T47D (cell line): Measurements from ENCODE around the gene PIP4K2A.

Experiments used
- DNase-seq, 2 experiments: peaks; one replicate each; pipeline versions ENCODE4 v3.0.0 to v3.0.0-alpha.2; 2011 to 2012; ENCODE audit warnings: low read depth in 1 of 2, low spot score in 1 of 2
- JUND ChIP-seq: IDR thresholded peaks from 2 replicates; pipeline ENCODE4 v1.6.1; 2012; ENCODE audit warnings: low read depth
- in situ Hi-C: cut with HindIII; loops from 2 replicates; pipeline ENCODE4 v1.10.0; 2016; ENCODE audit warnings: low sequenced_read_pairs, low pct_unique_long_range_greater_than_20kb

PIP4K2A gene

GRCh38 chr10:22681783-22682183, 32.6 kb downstream of the PIP4K2A start:
- TF ChIP-seq JUND, result no peak
- in situ Hi-C loops, result no loop called here
- DNase-seq, result peak in 1 of 2 experiments; percentile 34

- DNase-seq, result no peak
- TF ChIP-seq JUND, result no peak
- in situ Hi-C loops, result no loop called here
Measured at GRCh38 chr10:22681301-22681700, 33.1 kb downstream of the PIP4K2A start.

GRCh38 chr10:22679608-22680007, 34.8 kb downstream of the PIP4K2A start:
- in situ Hi-C loops, result no loop called here
- DNase-seq, result no peak
- no peak for TF ChIP-seq JUND

- no peak for TF ChIP-seq JUND
- no peak for DNase-seq
- in situ Hi-C loops, result no loop called here
Measured at GRCh38 chr10:22677333-22677732, 37.0 kb downstream of the PIP4K2A start.

GRCh38 chr10:22676435-22676834, 37.9 kb downstream of the PIP4K2A start:
- in situ Hi-C loops, result no loop called here
- TF ChIP-seq JUND, result no peak
- no peak for DNase-seq

GRCh38 chr10:22674573-22674930, 39.8 kb downstream of the PIP4K2A start:
- DNase-seq, result no peak
- in situ Hi-C loops, result no loop called here
- TF ChIP-seq JUND, result no peak

GRCh38 chr10:22673785-22674572, 40.4 kb downstream of the PIP4K2A start:
- TF ChIP-seq JUND, result no peak
- in situ Hi-C loops, result no loop called here
- DNase-seq, result no peak

- no peak for TF ChIP-seq JUND
- in situ Hi-C loops, result no loop called here
- no peak for DNase-seq
Measured at GRCh38 chr10:22673091-22673392, 41.3 kb downstream of the PIP4K2A start.

- in situ Hi-C loops, result no loop called here
- no peak for DNase-seq
- no peak for TF ChIP-seq JUND
Measured at GRCh38 chr10:22672319-22673090, 41.9 kb downstream of the PIP4K2A start.

- in situ Hi-C loops, result no loop called here
- no peak for TF ChIP-seq JUND
- DNase-seq, result no peak
Measured at GRCh38 chr10:22670788-22671187, 43.6 kb downstream of the PIP4K2A start.

- no peak for TF ChIP-seq JUND
- no peak for DNase-seq
- in situ Hi-C loops, result no loop called here
Measured at GRCh38 chr10:22669163-22669711, 45.1 kb downstream of the PIP4K2A start.

GRCh38 chr10:22667093-22667480, 47.3 kb downstream of the PIP4K2A start:
- in situ Hi-C loops, result no loop called here
- TF ChIP-seq JUND, result no peak
- DNase-seq, result no peak

GRCh38 chr10:22666287-22667092, 47.9 kb downstream of the PIP4K2A start:
- no peak for DNase-seq
- in situ Hi-C loops, result no loop called here
- TF ChIP-seq JUND, result no peak
